ENCODE data around the gene SIPA1L3. TPM values are rescaled to one million over a fixed set of nuclear protein-coding genes. Genes with fewer than 3 reads are reported as not detected.

SIPA1L3 gene
- total RNA-seq, 1 experiment from 2014 or later = 10.5 TPM

DNA sequence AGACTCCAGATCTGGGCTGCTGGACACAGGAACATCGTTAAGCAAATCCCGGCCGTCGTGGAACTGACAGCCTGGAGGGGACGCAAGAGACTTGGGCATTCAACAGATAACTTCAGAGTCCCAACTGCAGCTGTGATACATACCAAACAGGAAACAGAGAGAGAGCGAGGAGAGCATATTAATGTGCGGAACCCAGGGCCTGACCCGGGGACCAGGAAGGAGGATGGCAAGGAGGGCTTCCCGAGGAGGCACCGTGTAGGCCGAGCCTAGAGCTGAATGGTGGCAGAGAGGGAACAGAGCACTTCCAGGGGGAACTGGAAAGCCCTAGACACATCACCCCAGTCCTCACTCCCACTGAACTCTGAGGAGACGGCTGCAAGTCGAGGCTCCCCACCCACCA lies 68.1 kb downstream of the SIPA1L3 start:
- DNase-seq (ENCODE audit: low read depth) = no peak

DNA sequence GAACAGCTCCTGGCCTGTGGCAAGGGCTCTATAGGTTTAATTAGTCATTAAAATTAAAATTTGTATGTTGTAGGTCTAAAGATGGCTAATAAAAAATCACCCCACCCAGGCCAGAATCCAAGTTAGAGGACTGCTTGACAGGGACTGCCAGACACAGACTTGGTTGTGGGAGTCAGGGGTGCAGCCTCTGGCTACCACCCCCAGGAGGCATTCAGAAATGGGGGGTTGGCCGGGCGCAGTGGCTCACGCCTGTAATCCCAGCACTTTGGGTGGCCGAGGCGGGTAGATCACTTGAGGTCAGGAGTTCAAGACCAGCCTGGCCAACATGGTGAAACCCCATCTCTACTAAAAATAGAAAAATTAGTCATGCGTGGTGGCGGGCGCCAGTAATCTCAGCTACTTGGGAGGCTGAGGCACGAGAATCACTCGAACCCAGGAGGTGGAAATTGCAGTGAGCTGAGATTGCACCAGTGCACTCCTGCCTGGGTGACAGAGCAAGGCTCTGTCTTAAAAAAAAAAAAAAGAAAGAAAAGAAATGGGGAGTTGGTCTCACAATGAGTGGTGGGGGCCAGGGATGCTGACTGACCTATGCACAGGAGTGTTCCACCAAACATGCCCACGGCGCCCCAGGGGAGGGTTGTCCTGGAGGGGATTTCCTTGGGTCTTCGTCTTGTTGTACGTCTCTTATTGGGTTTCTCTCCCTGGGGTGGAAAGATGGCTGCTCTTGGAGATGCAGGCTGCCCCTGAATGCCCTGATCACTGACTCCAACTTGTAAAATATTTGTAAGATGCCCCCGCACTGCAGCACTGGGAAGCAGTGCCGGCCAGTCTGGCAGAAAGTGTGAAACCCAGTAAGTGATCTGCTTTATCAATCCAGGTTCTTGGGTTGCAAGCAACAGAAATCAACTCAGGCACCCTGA lies 68.8 kb downstream of the SIPA1L3 start:
- no peak for DNase-seq (ENCODE audit: low read depth)

- no peak for DNase-seq (ENCODE audit: low read depth)
Observed at GRCh38 chr19:37977391-37977790, 70.4 kb downstream of the SIPA1L3 start.

GRCh38 chr19:37977992-37978391 lies 71.0 kb downstream of the SIPA1L3 start:
- DNase-seq (ENCODE audit: low read depth) = peak; percentile 75

DNA sequence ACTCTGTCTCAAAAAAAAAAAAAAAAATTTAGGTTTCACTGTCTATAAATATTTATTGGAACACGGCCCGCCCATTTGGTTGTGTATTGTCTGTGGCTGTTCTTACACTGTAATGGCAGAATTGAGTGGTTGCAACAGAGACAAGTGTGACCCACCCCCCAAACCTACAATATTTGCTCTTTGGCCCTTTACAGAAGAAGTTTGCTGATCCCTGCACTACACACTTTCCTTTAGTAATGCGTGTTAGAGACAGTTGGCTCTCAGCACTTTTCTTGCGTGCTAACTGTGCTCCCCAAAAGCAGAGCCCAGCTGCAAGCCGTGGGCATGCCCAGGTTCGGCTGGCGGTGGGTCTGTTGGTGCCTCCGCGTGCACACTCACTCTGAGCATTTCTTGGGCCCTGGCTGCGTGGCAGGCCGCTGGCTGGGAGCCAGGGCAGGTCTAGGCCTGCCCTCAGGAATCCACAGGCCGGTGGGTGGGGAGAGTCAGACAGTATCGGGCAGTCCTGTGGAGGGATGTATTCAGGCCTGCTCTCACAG lies 72.6 kb downstream of the SIPA1L3 start:
- DNase-seq (ENCODE audit: low read depth) = no peak

- no peak for DNase-seq (ENCODE audit: low read depth)
Observed at GRCh38 chr19:37980419-37981170, 73.6 kb downstream of the SIPA1L3 start.

DNA sequence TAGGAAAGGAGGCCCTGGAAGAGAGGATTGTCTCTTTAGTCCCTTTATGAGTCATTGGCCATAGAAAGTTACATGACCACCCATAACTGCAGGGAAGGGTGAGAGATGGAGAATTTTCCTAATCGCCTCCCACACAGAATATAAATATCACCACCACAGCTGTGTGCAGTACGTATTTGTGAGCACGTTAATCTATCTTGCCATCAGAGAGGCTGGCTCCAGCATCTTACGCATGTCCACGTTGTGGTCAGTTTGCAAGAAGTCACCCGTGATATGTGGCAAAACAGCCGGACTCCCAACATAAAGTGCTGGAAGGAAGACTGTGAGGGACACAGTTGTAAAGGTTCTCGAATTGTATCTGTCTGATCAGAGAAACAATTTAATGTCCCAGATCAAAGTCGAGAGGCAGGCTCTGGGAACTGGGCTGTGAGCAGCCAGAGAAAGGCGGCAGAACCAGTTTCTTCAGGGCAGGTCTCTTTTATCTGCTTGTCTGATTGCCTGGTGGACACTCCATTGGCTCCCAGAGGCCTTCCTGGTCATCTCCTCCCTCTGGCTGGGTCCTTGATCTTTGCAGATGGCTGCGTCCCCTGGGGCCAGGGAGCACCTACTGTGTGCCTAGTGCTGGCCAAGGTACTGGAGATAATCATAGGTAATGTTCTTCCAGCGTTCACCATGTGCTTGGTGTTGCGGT lies 74.9 kb downstream of the SIPA1L3 start:
- DNase-seq (ENCODE audit: low read depth) = peak; percentile 96

- DNase-seq (ENCODE audit: low read depth) = no peak
Observed at GRCh38 chr19:37982655-37983054, 75.6 kb downstream of the SIPA1L3 start.

DNA sequence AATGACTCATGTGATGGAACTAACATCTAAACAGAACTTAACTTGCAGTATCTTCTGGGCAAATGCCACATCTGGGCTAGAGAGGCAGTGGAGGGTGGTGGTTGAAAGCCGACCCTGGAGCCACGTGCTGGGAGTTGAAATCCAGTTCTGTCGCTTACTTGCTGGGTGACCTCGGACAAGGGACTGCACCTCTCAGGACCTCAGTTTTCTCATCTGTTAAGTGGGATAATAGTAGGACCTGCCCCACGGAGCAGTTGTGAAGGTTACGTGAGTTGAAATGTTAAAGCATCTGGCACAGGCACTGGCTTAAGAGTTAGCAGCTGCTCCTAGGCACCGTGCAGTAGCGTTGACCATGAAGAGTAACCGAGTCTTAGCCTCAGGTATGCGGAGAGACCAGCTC lies 76.1 kb downstream of the SIPA1L3 start:
- DNase-seq (ENCODE audit: low read depth) = peak; percentile 33

GRCh38 chr19:37983916-37984315 lies 76.9 kb downstream of the SIPA1L3 start:
- DNase-seq (ENCODE audit: low read depth) = peak; percentile 81

- DNase-seq (ENCODE audit: low read depth) = no peak
Observed at GRCh38 chr19:37986048-37986750, 79.2 kb downstream of the SIPA1L3 start.

DNA sequence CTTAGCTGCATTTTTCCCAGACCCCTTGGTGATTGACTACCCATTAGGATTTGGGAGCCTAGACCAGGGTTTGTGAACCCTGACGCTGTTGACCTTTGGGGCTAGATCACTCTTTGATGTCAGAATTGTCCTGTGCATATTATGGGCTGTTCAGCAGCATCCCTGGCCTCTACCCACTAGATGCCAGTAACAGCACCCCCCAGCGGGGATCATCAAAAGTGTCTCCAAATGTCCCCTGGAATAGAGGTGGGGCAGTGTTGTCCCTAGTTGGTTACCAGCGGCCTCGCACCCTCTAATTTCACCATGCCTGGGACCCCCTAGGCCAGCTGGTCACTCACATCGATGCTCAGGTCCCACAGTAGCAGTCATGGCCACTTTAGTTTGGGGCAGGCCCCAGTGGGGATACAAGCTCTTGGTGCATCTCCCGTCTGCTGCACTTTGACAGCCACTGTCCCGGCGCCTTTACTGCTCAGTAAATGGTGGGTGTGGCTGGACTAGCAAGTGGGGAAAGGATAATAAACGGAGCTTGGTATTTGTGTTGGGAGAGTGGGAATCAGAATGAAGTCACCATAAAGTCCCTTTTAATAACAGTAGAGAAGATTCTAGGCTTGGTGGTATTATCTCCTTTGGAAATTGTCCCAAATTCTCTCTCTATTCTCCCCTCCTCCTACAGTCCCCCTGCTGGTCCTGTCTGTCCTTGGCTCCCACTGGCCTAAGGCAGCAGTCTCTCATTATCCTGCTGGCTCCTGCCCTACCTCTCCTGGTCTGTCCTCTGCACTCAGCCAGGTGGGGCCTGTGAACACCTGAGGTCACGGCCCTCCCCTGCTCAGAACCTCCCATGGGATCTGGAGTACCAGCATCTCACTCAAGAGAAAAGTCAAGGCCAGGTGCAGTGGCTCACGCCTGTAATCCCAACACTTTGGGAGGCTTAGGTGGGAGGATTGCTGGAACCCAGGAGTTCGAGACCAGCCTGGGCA lies 80.6 kb downstream of the SIPA1L3 start:
- DNase-seq (ENCODE audit: low read depth) = no peak

DNA sequence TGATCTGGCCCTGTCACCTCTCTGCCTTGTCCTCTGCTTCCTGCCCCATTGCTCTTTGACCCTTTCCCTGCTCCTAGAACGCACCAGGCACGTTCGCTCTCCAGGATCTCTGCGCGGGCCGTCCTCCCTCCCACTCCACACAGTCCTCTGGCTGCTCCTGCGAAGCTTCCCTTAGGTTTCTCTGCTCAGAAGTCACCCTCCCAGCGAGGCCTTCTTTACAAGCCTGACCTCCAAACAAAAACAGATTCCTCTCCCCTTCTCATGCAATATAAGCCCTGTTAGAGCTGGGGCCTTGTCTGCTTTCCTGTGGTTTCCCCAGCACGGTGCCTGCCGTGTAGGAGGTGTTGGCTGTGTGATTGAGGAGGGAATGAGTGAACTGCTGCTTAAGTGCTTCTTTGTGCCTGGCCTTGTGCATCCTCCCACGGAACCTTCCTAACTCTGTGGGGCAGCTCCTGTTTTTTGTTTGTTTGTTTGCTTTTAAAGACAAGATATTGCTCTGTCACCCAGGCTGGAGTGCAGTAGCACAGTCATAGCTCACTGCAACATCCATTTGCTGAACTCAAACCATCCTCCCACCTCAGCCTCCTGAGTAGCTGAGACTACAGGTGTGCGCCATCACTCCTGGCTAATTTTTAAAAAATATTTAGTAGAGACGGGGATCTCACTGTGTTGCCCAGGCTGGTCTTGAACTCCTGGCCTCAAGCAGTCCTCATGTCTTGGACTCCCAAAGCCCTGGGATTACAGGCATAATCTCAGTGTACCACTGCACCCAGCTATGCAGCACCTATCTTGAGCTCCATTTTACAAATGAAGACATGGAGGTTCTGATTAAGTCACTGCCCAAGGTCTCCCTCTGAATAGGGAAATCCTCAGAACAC lies 82.0 kb downstream of the SIPA1L3 start:
- no peak for DNase-seq (ENCODE audit: low read depth)

- DNase-seq (ENCODE audit: low read depth) = no peak
Observed at GRCh38 chr19:37989855-37990254, 82.8 kb downstream of the SIPA1L3 start.

GRCh38 chr19:37990362-37990761 lies 83.4 kb downstream of the SIPA1L3 start:
- DNase-seq (ENCODE audit: low read depth) = no peak

- no peak for DNase-seq (ENCODE audit: low read depth)
Observed at GRCh38 chr19:37991176-37991835, 84.3 kb downstream of the SIPA1L3 start.

- no peak for DNase-seq (ENCODE audit: low read depth)
Observed at GRCh38 chr19:37991841-37992248, 84.8 kb downstream of the SIPA1L3 start.

DNA sequence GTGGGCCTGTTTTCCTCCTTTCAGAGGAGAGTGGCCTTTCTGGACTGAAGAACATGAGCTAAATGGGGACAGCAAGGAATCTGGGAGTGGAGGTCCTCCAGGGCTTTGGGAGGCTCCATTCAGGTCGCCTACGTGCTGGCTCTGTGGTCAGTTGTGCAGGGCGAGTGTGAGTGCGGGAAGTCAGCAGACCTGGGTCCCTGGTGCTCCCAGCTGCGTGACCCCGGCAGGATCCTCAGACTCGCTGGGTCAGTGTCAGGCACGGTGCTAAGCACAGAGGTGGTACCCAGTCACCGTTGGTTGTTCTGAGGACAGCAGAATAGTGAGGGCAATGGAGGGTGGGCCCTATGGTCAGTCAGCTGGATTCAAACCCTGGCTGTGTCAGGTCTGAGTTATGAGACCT lies 85.8 kb downstream of the SIPA1L3 start:
- no peak for DNase-seq (ENCODE audit: low read depth)

DNA sequence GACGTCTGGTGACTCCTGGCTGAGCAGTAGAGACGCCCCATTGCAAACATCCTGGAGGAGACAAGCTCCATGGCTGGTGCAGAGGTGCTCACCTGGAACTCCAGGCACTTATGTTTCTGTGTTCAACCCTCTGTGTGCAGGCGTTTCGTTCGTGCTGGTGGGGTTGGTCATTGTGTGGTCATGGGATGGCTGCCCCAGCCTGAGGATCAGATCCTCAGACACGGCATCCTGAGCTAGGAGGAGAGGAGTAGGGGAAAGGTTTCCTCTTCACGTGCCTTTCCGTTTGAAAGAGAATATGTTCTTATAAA lies 87.8 kb downstream of the SIPA1L3 start:
- DNase-seq (ENCODE audit: low read depth) = no peak

All from RPMI7951 (cell line).